ENCODE data around the gene CELSR2.

CELSR2 gene

GRCh38 chr1:109254621-109255096, 5.3 kb downstream of the CELSR2 start:
- DNase-seq (ENCODE audit: low read depth): no peak
- no peak overlapping the region for H3K4me3 ChIP-seq (ENCODE audit: low read depth, low read length)
- TF ChIP-seq, protein P1, sequence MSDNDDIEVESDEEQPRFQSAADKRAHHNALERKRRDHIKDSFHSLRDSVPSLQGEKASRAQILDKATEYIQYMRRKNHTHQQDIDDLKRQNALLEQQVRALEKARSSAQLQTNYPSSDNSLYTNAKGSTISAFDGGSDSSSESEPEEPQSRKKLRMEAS (IDR thresholded peaks at IDR 0.05; ENCODE audit: low read depth, low read length): no peak
- TF ChIP-seq MYC (IDR thresholded peaks at IDR 0.05; ENCODE audit: low read depth, low read length) (no peak), POLR2A (IDR thresholded peaks at IDR 0.05; ENCODE audit: extremely low read depth, insufficient read length) (no peak)
- TF ChIP-seq, protein P2, sequence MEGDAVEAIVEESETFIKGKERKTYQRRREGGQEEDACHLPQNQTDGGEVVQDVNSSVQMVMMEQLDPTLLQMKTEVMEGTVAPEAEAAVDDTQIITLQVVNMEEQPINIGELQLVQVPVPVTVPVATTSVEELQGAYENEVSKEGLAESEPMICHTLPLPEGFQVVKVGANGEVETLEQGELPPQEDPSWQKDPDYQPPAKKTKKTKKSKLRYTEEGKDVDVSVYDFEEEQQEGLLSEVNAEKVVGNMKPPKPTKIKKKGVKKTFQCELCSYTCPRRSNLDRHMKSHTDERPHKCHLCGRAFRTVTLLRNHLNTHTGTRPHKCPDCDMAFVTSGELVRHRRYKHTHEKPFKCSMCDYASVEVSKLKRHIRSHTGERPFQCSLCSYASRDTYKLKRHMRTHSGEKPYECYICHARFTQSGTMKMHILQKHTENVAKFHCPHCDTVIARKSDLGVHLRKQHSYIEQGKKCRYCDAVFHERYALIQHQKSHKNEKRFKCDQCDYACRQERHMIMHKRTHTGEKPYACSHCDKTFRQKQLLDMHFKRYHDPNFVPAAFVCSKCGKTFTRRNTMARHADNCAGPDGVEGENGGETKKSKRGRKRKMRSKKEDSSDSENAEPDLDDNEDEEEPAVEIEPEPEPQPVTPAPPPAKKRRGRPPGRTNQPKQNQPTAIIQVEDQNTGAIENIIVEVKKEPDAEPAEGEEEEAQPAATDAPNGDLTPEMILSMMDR (IDR thresholded peaks at IDR 0.05; ENCODE audit: low read depth, low read length): no peak

DNA sequence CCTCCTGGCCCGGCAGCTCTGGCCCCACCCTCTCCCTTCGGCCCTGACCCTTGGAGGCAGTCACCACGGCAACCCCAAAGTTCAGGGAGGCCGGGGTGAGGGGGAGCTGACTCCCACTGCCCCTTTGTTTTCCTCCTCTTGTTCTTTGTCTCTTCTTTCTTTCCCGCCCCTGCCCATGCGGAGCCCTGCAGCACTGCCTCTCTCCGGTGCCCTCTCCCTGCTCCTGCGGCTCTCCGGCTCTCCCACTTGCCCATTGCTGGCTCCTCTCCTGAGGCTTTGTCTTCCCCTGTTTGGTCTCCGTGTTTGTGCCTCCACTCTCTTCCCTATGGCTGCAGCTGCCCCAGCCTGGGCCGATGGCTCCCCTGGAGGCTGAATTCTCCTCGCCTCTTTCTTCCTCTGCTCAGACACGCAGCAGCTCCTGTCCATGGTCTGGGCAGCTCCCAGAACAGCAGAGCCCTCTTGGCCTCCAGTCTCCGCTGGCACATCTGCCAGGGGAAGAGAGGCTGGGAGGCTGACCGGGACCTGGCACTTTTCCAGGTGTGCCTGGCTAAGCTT, 5.8 kb downstream of the CELSR2 start:
- no peak for DNase-seq (ENCODE audit: low read depth)
- H3K4me3 ChIP-seq (ENCODE audit: low read depth, low read length): no peak overlapping the region
- no peak for TF ChIP-seq MYC (IDR thresholded peaks at IDR 0.05; ENCODE audit: low read depth, low read length)
- TF ChIP-seq, protein P1 (IDR thresholded peaks at IDR 0.05; ENCODE audit: low read depth, low read length): no peak
- TF ChIP-seq, protein P2 (IDR thresholded peaks at IDR 0.05; ENCODE audit: low read depth, low read length): no peak
- no peak for TF ChIP-seq POLR2A (IDR thresholded peaks at IDR 0.05; ENCODE audit: extremely low read depth, insufficient read length)

DNA sequence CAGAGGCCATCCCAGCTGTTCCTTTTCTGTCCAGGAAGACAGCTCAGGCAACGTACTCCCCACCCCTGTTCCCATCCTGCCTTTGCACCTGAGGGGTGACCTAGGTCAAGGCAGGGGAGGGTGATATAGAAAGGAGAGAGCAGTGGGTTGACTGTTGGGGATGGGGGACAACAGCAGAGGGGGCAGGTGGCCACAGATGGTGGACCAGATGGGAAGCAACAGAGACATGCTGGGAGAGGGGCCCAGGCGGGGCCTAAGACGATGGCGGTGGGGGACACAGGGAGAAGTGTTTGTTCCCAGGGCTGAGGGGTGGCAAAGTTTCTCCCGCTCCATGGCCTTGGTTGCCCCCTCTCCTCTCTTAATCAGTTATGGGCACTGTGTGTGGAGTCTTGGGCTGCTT, 6.3 kb downstream of the CELSR2 start:
- no peak overlapping the region for H3K4me3 ChIP-seq (ENCODE audit: low read depth, low read length)
- no peak for DNase-seq (ENCODE audit: low read depth)
- TF ChIP-seq POLR2A (IDR thresholded peaks at IDR 0.05; ENCODE audit: extremely low read depth, insufficient read length) (no peak), MYC (IDR thresholded peaks at IDR 0.05; ENCODE audit: low read depth, low read length) (no peak)
- TF ChIP-seq, protein P2 (IDR thresholded peaks at IDR 0.05; ENCODE audit: low read depth, low read length): no peak
- TF ChIP-seq, protein P1 (IDR thresholded peaks at IDR 0.05; ENCODE audit: low read depth, low read length): no peak

DNA sequence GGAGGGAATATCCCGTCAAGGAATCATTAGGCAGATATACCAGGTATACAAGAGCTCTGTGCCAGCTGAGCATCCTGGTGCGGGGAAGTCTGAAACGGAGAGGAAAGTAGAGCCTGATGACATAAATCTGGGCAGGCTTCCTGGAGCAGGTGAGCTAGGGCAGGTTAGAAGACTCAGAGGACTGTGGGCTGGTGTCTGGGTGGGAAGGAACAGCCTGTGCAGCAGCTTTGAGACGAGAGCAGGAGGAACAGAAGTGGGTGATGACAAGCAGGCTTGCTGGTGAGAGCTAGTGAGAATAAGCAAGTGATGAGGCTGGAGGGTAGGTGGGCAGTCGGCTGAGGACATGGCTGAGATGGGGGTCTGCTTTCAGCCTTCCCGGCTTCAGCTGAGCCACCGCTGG, 6.7 kb downstream of the CELSR2 start:
- no peak for DNase-seq (ENCODE audit: low read depth)
- TF ChIP-seq, protein P1 (IDR thresholded peaks at IDR 0.05; ENCODE audit: low read depth, low read length): no peak
- TF ChIP-seq, protein P2 (IDR thresholded peaks at IDR 0.05; ENCODE audit: low read depth, low read length): no peak
- TF ChIP-seq POLR2A (IDR thresholded peaks at IDR 0.05; ENCODE audit: extremely low read depth, insufficient read length): no peak
- no peak for TF ChIP-seq MYC (IDR thresholded peaks at IDR 0.05; ENCODE audit: low read depth, low read length)
- no peak overlapping the region for H3K4me3 ChIP-seq (ENCODE audit: low read depth, low read length)

- H3K4me3 ChIP-seq (ENCODE audit: low read depth, low read length): no peak overlapping the region
- TF ChIP-seq MYC (IDR thresholded peaks at IDR 0.05; ENCODE audit: low read depth, low read length) (no peak), POLR2A (IDR thresholded peaks at IDR 0.05; ENCODE audit: extremely low read depth, insufficient read length) (no peak)
- TF ChIP-seq, protein P1 (IDR thresholded peaks at IDR 0.05; ENCODE audit: low read depth, low read length): no peak
- TF ChIP-seq, protein P2 (IDR thresholded peaks at IDR 0.05; ENCODE audit: low read depth, low read length): no peak
- DNase-seq (ENCODE audit: low read depth): no peak
Measured at GRCh38 chr1:109256971-109257681, 7.8 kb downstream of the CELSR2 start.

All from NB4 (cell line).